ENCODE results near the gene NUP210L. TPM values are rescaled to one million over a fixed set of nuclear protein-coding genes. Genes with fewer than 3 reads are reported as not detected.

NUP210L gene
- total and polyA plus RNA-seq, 2 of the 13 experiments (the other 11 are each of a cell fraction or from before 2014, with no cell fraction given) = not detected

DNA sequence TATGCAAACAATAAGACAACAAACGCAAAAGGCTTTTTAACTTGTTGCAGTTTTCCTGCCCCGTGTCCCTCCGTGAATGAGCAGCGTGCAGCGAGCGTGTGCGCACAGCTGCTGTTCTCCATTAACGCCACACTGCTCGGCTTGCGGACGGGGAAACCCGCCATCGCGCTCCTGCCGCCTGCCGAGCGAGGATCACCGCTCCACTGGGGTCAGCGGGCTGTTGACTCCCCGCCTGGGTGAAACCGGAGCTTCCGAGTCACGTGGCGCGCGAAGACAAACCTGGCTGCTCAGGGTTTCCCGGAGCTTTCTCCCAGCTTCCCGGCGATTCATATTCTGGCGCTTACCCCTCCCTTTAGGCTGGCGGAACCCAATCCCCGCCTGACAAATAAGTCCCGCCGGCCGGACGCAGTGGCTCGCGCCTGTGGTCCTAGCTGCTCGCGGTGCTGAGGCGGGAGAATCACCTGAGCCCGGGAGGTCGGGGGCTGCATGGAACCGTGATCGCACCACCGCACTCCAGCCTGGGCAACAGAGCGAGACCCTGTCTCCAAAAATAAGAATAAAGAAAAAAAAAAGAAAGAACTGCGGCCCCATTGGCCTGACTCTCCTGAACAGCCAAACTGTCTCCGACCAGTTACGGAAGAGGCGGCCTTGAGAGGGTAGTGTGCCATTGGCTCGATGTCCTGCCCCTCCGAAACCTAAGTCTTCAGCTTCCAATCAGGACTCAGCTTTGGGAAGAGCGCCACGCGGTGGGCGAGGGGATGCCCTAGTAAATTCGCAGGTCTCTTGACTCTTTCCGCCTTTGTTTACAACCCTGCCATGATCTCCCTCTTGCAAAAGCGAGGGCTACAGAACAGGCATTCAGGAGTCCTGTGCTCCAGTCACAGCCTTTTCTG is 187.5 kb downstream of the NUP210L start, which contains the start of gene CREB3L4 (continued):
- TF ChIP-seq ZNF619 (CRISPR knock-in tag; IDR thresholded peaks at IDR 0.05) = no peak; the same call in 1 of the 2 replicates
- TF ChIP-seq, protein P1, sequence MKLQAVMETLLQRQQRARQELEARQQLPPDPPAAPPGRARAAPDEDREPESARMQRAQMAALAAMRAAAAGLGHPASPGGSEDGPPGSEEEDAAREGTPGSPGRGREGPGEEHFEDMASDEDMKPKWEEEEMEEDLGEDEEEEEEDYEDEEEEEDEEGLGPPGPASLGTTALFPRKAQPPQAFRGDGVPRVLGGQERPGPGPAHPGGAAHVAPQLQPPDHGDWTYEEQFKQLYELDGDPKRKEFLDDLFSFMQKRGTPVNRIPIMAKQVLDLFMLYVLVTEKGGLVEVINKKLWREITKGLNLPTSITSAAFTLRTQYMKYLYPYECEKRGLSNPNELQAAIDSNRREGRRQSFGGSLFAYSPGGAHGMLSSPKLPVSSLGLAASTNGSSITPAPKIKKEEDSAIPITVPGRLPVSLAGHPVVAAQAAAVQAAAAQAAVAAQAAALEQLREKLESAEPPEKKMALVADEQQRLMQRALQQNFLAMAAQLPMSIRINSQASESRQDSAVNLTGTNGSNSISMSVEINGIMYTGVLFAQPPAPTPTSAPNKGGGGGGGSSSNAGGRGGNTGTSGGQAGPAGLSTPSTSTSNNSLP (IDR thresholded peaks at IDR 0.05; ENCODE audit: low read depth, low read length) = 0 out of 2 replicates have a peak, but pooled peaks have one; percentile 9
- no peak for TF ChIP-seq SOX13 (IDR thresholded peaks at IDR 0.05)
- TF ChIP-seq SOX13 (CRISPR knock-in tag; conservative IDR thresholded peaks at IDR 0.05 in 1 of 2, IDR thresholded peaks at IDR 0.05 in 1 of 2) = peak in 1 of 2 experiments; percentile 42; a peak in 1 of 4 replicates
- TF ChIP-seq FOSL1 (CRISPR knock-in tag; IDR thresholded peaks at IDR 0.05; ENCODE audit: borderline replicate concordance) = no peak
- TF ChIP-seq KDM5A (IDR thresholded peaks at IDR 0.05; ENCODE audit: borderline replicate concordance, low read length) = no peak; the same call in 1 of the 2 replicates
- TF ChIP-seq DNMT3B (CRISPR knock-in tag; conservative IDR thresholded peaks at IDR 0.05) = no peak
- peak; percentile 91; the same call in 1 of the 2 replicates for TF ChIP-seq ZNF788 (CRISPR knock-in tag; IDR thresholded peaks at IDR 0.05; ENCODE audit: borderline replicate concordance)
- TF ChIP-seq TCF12 (IDR thresholded peaks at IDR 0.05) = no peak
- no peak; the same call in 1 of the 2 replicates for TF ChIP-seq TCF12 (CRISPR knock-in tag; IDR thresholded peaks at IDR 0.05)
- no peak for TF ChIP-seq KLF15 (CRISPR knock-in tag; IDR thresholded peaks at IDR 0.05; ENCODE audit: borderline replicate concordance)
- peak; percentile 53; the same call in 1 of the 2 replicates for TF ChIP-seq ZNF143 (CRISPR knock-in tag; IDR thresholded peaks at IDR 0.05)
- TF ChIP-seq, protein P2, sequence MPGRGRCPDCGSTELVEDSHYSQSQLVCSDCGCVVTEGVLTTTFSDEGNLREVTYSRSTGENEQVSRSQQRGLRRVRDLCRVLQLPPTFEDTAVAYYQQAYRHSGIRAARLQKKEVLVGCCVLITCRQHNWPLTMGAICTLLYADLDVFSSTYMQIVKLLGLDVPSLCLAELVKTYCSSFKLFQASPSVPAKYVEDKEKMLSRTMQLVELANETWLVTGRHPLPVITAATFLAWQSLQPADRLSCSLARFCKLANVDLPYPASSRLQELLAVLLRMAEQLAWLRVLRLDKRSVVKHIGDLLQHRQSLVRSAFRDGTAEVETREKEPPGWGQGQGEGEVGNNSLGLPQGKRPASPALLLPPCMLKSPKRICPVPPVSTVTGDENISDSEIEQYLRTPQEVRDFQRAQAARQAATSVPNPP (CRISPR knock-in tag; IDR thresholded peaks at IDR 0.05) = peak; percentile 75
- peak; percentile 57 for TF ChIP-seq ZNF263 (CRISPR knock-in tag; IDR thresholded peaks at IDR 0.05)
- 0 out of 2 replicates have a peak, but pooled peaks have one; percentile 36 for TF ChIP-seq ZNF660 (CRISPR knock-in tag; IDR thresholded peaks at IDR 0.05; ENCODE audit: borderline replicate concordance, low read depth)
- TF ChIP-seq SUZ12 (IDR thresholded peaks at IDR 0.05; ENCODE audit: low read depth, low read length) = no peak
- TF ChIP-seq, protein P3, sequence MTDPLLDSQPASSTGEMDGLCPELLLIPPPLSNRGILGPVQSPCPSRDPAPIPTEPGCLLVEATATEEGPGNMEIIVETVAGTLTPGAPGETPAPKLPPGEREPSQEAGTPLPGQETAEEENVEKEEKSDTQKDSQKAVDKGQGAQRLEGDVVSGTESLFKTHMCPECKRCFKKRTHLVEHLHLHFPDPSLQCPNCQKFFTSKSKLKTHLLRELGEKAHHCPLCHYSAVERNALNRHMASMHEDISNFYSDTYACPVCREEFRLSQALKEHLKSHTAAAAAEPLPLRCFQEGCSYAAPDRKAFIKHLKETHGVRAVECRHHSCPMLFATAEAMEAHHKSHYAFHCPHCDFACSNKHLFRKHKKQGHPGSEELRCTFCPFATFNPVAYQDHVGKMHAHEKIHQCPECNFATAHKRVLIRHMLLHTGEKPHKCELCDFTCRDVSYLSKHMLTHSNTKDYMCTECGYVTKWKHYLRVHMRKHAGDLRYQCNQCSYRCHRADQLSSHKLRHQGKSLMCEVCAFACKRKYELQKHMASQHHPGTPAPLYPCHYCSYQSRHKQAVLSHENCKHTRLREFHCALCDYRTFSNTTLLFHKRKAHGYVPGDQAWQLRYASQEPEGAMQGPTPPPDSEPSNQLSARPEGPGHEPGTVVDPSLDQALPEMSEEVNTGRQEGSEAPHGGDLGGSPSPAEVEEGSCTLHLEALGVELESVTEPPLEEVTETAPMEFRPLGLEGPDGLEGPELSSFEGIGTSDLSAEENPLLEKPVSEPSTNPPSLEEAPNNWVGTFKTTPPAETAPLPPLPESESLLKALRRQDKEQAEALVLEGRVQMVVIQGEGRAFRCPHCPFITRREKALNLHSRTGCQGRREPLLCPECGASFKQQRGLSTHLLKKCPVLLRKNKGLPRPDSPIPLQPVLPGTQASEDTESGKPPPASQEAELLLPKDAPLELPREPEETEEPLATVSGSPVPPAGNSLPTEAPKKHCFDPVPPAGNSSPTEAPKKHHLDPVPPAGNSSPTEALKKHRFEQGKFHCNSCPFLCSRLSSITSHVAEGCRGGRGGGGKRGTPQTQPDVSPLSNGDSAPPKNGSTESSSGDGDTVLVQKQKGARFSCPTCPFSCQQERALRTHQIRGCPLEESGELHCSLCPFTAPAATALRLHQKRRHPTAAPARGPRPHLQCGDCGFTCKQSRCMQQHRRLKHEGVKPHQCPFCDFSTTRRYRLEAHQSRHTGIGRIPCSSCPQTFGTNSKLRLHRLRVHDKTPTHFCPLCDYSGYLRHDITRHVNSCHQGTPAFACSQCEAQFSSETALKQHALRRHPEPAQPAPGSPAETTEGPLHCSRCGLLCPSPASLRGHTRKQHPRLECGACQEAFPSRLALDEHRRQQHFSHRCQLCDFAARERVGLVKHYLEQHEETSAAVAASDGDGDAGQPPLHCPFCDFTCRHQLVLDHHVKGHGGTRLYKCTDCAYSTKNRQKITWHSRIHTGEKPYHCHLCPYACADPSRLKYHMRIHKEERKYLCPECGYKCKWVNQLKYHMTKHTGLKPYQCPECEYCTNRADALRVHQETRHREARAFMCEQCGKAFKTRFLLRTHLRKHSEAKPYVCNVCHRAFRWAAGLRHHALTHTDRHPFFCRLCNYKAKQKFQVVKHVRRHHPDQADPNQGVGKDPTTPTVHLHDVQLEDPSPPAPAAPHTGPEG (CRISPR knock-in tag; IDR thresholded peaks at IDR 0.05) = peak; percentile 72
- TF ChIP-seq ZFP62 (CRISPR knock-in tag; IDR thresholded peaks at IDR 0.05) = no peak
- no peak for TF ChIP-seq ZNF44 (CRISPR knock-in tag; IDR thresholded peaks at IDR 0.05)
- peak; percentile 35; the same call in 1 of the 2 replicates for TF ChIP-seq ZNF160 (CRISPR knock-in tag; IDR thresholded peaks at IDR 0.05)
- peak; percentile 86; the same call in 1 of the 2 replicates for TF ChIP-seq KDM5B (CRISPR knock-in tag; IDR thresholded peaks at IDR 0.05; ENCODE audit: borderline replicate concordance)

Data from HepG2 (cell line).